SK-N-MC (cell line): ENCODE data around the gene DNAH12.

Experiments used
- DNase-seq: peaks from one replicate; pipeline ENCODE4 v3.0.0-alpha.2; 2011; ENCODE audit warnings: low read depth, low spot score
- H3K27ac ChIP-seq: fragments of 200-600 bp; sonication (generic); 2 replicates; pipeline ENCODE4 v1.5.1; 2016; ENCODE audit warnings: mixed run types
- H3K36me3 ChIP-seq: fragments of 200-600 bp; sonication (generic); 2 replicates; pipeline ENCODE4 v1.6.1; 2017; ENCODE audit warnings: antibody characterized with exemption, low read length, mixed read lengths; ENCODE audit not compliant: insufficient read depth
- H3K4me3 ChIP-seq: fragments of 200-600 bp; sonication (generic); 2 replicates; pipeline ENCODE4 v1.5.1; 2016
- H3K9ac ChIP-seq: fragments of 200-600 bp; sonication (generic); 2 replicates; pipeline ENCODE4 v1.8.0; 2017; ENCODE audit warnings: mixed run types, mixed read lengths; ENCODE audit not compliant: insufficient read length
- H3K9me3 ChIP-seq: fragments of 200-600 bp; sonication (generic); 2 replicates; pipeline ENCODE4 v1.6.1; 2017; ENCODE audit warnings: low read depth, mild to moderate bottlenecking, antibody characterized with exemption, low read length, moderate library complexity, mixed read lengths
- EZH2 ChIP-seq: fragments of 200-600 bp; sonication (generic); IDR thresholded peaks from one replicate; pipeline ENCODE4 v1.6.1; 2017; ENCODE audit warnings: antibody characterized with exemption
- FOXP2 ChIP-seq: optimal IDR thresholded peaks from 2 replicates; pipeline ENCODE3; 2011; ENCODE audit warnings: mild to moderate bottlenecking, moderate library complexity; ENCODE audit not compliant: insufficient read depth; ENCODE audit errors: extremely low read length, control extremely low read depth
- POLR2AphosphoS5 ChIP-seq: IDR thresholded peaks from 2 replicates; pipeline ENCODE4 v1.6.1; 2012; ENCODE audit warnings: mild to moderate bottlenecking, low read depth, low read length, borderline replicate concordance

The DNAH12 gene

DNA sequence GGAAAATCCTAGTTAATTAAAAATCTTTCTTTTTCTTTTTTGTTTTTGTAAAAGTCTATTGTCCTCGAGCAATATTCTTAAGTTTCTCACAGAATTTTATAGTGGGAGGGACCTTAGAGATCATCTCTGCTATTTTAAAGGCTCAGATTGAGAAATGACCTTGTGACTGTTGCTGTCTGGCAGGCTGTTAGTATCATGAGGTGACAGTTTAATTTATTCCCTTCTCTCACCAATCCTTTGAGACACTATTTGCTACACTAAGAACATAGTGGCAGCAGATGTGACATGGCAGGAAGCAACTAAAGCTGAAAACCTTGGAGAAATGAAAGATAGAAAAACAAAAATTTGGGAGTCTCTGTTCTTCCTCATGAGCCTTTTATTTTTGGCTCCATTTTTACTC is 291.7 kb downstream of the DNAH12 start:
- TF ChIP-seq POLR2AphosphoS5, result no peak
- TF ChIP-seq EZH2, result no peak
- no peak for TF ChIP-seq FOXP2
- Histone ChIP-seq H3K36me3 (0 out of 2 replicates have a peak, but pooled peaks cover under 1% of the 10 kb centered on the region), H3K4me3 (no peak overlapping the region), H3K9ac (no peak overlapping the region), H3K9me3 (no peaks in the 10 kb centered on the region), H3K27ac (no peak overlapping the region)
- no peak for DNase-seq

- no peak for TF ChIP-seq EZH2
- no peak for TF ChIP-seq POLR2AphosphoS5
- TF ChIP-seq FOXP2, result no peak
- no peak overlapping the region for H3K4me3 ChIP-seq
- no peaks in the 10 kb centered on the region for H3K9me3 ChIP-seq
- H3K9ac ChIP-seq, result no peak overlapping the region
- H3K36me3 ChIP-seq, result peaks cover 16% of the 10 kb centered on the region; the same call in 1 of the 2 replicates
- no peak for DNase-seq
- no peak overlapping the region for H3K27ac ChIP-seq
Observed at GRCh38 chr3:57244946-57245345, 299.2 kb downstream of the DNAH12 start.
